Fibroblast of lung (primary cell): Measurements from ENCODE around the gene FAM234B. TPM values are rescaled to one million over a fixed set of nuclear protein-coding genes. Genes with fewer than 3 reads are reported as not detected.
A peak's percentile ranks its signal among the peaks of the same experiment; 100 is the strongest.

Experiments
- DNase-seq, 2 donors: peaks; one replicate each; pipeline versions ENCODE4 v3.0.0 to v3.0.0-alpha.2; 2010; ENCODE audit warnings: low read depth in 2 of 2
- H2AFZ ChIP-seq: 2 replicates; pipeline ENCODE4 v1.5.1; 2012; ENCODE audit warnings: low read length, control low read depth, inconsistent platforms
- H3K27ac ChIP-seq: 2 replicates; pipeline ENCODE4 v1.5.1; 2011; ENCODE audit warnings: low read length, control low read depth; ENCODE audit not compliant: insufficient read depth
- H3K27me3 ChIP-seq: 2 replicates; pipeline ENCODE4 v1.5.1; 2011; ENCODE audit warnings: mild to moderate bottlenecking, low read length; ENCODE audit not compliant: control insufficient read depth, insufficient read depth
- H3K36me3 ChIP-seq: 2 replicates; pipeline ENCODE4 v1.5.1; 2011; ENCODE audit warnings: low read length; ENCODE audit not compliant: control insufficient read depth, insufficient read depth
- H3K4me1 ChIP-seq: 2 replicates; pipeline ENCODE4 v1.5.1; 2011; ENCODE audit warnings: low read length; ENCODE audit not compliant: control insufficient read depth, insufficient read depth; ENCODE audit errors: extremely low read depth
- H3K4me2 ChIP-seq: 2 replicates; pipeline ENCODE4 v1.5.1; 2011; ENCODE audit warnings: low read length, control low read depth; ENCODE audit not compliant: insufficient read depth; ENCODE audit errors: extremely low read depth
- H3K4me3 ChIP-seq, 4 experiments: fragments of 200-600 bp in 1 of 4; sonication (generic) in 1 of 4; replicated peaks in 1 of 4; 2 replicates each; pipeline ENCODE4 v1.5.1; 2011 to 2016; ENCODE audit warnings: low read length in 4 of 4, low read depth in 3 of 4, mild to moderate bottlenecking in 3 of 4, control low read depth in 2 of 4, inconsistent platforms in 1 of 4, mixed read lengths in 1 of 4; ENCODE audit not compliant: insufficient read depth in 1 of 4; ENCODE audit errors: control extremely low read depth in 1 of 4
- H3K79me2 ChIP-seq: 2 replicates; pipeline ENCODE4 v1.5.1; 2012; ENCODE audit warnings: mild to moderate bottlenecking, low read length, inconsistent platforms; ENCODE audit not compliant: control insufficient read depth, insufficient read depth
- H3K9ac ChIP-seq: 2 replicates; pipeline ENCODE4 v1.5.1; 2011; ENCODE audit warnings: mild to moderate bottlenecking, low read length, control low read depth; ENCODE audit not compliant: insufficient read depth
- H3K9me3 ChIP-seq: 2 replicates; pipeline ENCODE4 v1.5.1; 2012; ENCODE audit warnings: low read depth, low read length; ENCODE audit not compliant: control insufficient read depth, insufficient read depth
- H4K20me1 ChIP-seq: 2 replicates; pipeline ENCODE4 v1.5.1; 2011; ENCODE audit warnings: low read length; ENCODE audit not compliant: control insufficient read depth, insufficient read depth; ENCODE audit errors: extremely low read depth
- EZH2 ChIP-seq: IDR thresholded peaks from 2 replicates; pipeline ENCODE4 v1.5.1; 2012; ENCODE audit warnings: low read length, control low read depth, mild to moderate bottlenecking; ENCODE audit errors: missing control alignments
- polyA plus RNA-seq, 2 donors: library from polyadenylated mRNA; depleted of rRNA in 1 of 2; stranded (reverse) in 1 of 2; unstranded in 1 of 2; fragments of >200 nt; gene quantifications; 2 replicates each; pipeline ENCODE4 v1.2.1, GENCODE V29; 2011 to 2012; ENCODE audit warnings: missing spikeins in 1 of 2
- total RNA-seq: library from RNA; depleted of rRNA; stranded (reverse); fragments of >200 nt; gene quantifications from 2 replicates; pipeline ENCODE4 v1.2.1, GENCODE V29; 2014
- TF ChIP-seq, protein P1 (sequence below), 2 donors: IDR thresholded peaks in 1 of 2; conservative IDR thresholded peaks in 1 of 2; 1 replicate in 1 of 2; 2 replicates in 1 of 2; pipeline ENCODE4 v1.5.1; 2011 to 2012; ENCODE audit warnings: low read length in 2 of 2, control low read depth in 1 of 2, inconsistent platforms in 1 of 2, low read depth in 1 of 2, mild to moderate bottlenecking in 1 of 2

Gene FAM234B
- total and polyA plus RNA-seq, 2 donors (not counting 1 experiment from before 2014, with no cell fraction given): 7.3 to 10.4 TPM

DNA sequence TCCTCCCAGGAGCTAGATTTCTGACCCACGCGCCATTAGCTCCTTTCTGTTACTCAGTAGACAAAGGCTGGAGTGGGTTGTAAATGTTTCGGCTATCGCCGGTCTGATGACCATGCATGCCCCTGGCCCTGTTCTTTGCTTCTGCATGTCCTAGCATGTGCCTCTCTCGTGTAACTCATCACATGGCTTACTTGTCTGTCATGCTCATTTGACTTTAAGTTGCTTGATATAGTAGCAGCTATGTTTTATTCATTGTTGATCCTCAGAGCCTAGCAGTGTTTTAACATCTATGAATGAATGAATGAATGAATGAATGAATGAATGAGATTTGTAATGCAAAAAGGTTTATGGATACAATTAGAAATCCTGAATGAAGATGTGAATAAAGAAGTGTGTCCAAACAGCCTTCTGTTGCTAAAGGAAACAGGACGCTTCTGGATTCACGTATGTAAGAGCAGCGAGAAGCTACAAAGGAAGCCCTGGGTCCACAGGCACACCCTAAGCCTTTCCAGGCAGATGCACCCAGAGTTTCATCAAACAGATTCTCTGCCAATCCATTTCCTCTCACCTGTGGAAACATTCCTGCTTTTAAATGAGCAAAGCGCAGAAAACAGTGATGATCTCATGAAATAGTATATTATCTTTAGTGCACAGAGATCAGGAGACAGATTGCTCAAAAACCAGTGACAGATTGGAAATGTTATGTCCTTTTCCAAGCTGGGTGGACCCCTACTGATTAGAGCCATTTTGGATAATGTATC is 55.8 kb downstream of the FAM234B start:
- H3K9ac ChIP-seq: peak overlapping the region; percentile 96
- peak in 1 of 2 donors; percentile 11 for DNase-seq
- H3K79me2 ChIP-seq: no peaks in the 10 kb centered on the region
- TF ChIP-seq EZH2: no peak
- TF ChIP-seq, protein P1, sequence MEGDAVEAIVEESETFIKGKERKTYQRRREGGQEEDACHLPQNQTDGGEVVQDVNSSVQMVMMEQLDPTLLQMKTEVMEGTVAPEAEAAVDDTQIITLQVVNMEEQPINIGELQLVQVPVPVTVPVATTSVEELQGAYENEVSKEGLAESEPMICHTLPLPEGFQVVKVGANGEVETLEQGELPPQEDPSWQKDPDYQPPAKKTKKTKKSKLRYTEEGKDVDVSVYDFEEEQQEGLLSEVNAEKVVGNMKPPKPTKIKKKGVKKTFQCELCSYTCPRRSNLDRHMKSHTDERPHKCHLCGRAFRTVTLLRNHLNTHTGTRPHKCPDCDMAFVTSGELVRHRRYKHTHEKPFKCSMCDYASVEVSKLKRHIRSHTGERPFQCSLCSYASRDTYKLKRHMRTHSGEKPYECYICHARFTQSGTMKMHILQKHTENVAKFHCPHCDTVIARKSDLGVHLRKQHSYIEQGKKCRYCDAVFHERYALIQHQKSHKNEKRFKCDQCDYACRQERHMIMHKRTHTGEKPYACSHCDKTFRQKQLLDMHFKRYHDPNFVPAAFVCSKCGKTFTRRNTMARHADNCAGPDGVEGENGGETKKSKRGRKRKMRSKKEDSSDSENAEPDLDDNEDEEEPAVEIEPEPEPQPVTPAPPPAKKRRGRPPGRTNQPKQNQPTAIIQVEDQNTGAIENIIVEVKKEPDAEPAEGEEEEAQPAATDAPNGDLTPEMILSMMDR (conservative IDR thresholded peaks at IDR 0.05 in 1 of 2, IDR thresholded peaks at IDR 0.05 in 1 of 2; ENCODE audit: low read depth in 1 of 2, low read length in 2 of 2): no peak
- H3K4me1 ChIP-seq: peaks cover 41% of the 10 kb centered on the region
- H3K4me2 ChIP-seq: peak overlapping the region; percentile 78
- H2AFZ ChIP-seq: no peak overlapping the region
- no peaks in the 10 kb centered on the region for H3K27me3 ChIP-seq
- no peaks in the 10 kb centered on the region for H3K36me3 ChIP-seq
- H3K4me3 ChIP-seq: peak overlapping the region in 2 of 4 experiments; percentile 44 to 57
- peak overlapping the region; percentile 100 for H3K27ac ChIP-seq
- H3K9me3 ChIP-seq: no peaks in the 10 kb centered on the region
- no peaks in the 10 kb centered on the region for H4K20me1 ChIP-seq

DNA sequence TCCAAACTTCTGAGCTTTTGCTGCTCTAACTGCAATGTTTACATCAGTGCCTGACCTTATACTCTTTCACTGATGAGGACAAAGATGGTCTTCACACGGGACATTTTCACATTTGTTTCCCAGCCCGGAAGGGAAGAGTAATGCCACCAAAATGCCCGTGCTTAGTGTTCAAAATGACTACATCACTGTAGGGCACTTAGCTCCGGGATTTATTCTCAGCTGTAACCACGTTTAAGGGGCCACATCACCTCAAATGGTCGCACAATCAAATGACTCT is 56.4 kb downstream of the FAM234B start:
- Histone ChIP-seq H3K27ac (peak overlapping the region; percentile 100), H2AFZ (peak overlapping the region; percentile 14), H4K20me1 (no peaks in the 10 kb centered on the region), H3K9me3 (no peaks in the 10 kb centered on the region), H3K4me2 (peak overlapping the region; percentile 78), H3K79me2 (no peaks in the 10 kb centered on the region), H3K4me3 (peak overlapping the region; percentile 1 to 57 (median 34)), H3K36me3 (no peaks in the 10 kb centered on the region), H3K27me3 (no peaks in the 10 kb centered on the region), H3K9ac (peak overlapping the region; percentile 96), H3K4me1 (peaks cover 39% of the 10 kb centered on the region)
- DNase-seq: no peak
- TF ChIP-seq, protein P1 (conservative IDR thresholded peaks at IDR 0.05 in 1 of 2, IDR thresholded peaks at IDR 0.05 in 1 of 2; ENCODE audit: low read depth in 1 of 2, low read length in 2 of 2): no peak
- no peak for TF ChIP-seq EZH2

- peak overlapping the region; percentile 96 for H3K9ac ChIP-seq
- peak overlapping the region; percentile 78 for H3K4me2 ChIP-seq
- no peaks in the 10 kb centered on the region for H3K79me2 ChIP-seq
- TF ChIP-seq, protein P1 (conservative IDR thresholded peaks at IDR 0.05 in 1 of 2, IDR thresholded peaks at IDR 0.05 in 1 of 2; ENCODE audit: low read depth in 1 of 2, low read length in 2 of 2): no peak
- TF ChIP-seq EZH2: no peak
- H3K27ac ChIP-seq: peak overlapping the region; percentile 100
- H3K4me3 ChIP-seq: peak overlapping the region; percentile 38 to 57 (median 45)
- no peaks in the 10 kb centered on the region for H3K27me3 ChIP-seq
- H2AFZ ChIP-seq: peak overlapping the region; percentile 14
- no peaks in the 10 kb centered on the region for H3K9me3 ChIP-seq
- H3K36me3 ChIP-seq: no peaks in the 10 kb centered on the region
- H4K20me1 ChIP-seq: no peaks in the 10 kb centered on the region
- peaks cover 39% of the 10 kb centered on the region for H3K4me1 ChIP-seq
- DNase-seq: peak; percentile 88 to 96
Observed at GRCh38 chr12:13100882-13101769, 56.9 kb downstream of the FAM234B start.
